ENCODE results near the gene MRPS7. TPM values are rescaled to one million over a fixed set of nuclear protein-coding genes. Genes with fewer than 3 reads are reported as not detected.

Gene MRPS7
- total RNA-seq, 1 donor from 2014 or later = 43.3 TPM

DNA sequence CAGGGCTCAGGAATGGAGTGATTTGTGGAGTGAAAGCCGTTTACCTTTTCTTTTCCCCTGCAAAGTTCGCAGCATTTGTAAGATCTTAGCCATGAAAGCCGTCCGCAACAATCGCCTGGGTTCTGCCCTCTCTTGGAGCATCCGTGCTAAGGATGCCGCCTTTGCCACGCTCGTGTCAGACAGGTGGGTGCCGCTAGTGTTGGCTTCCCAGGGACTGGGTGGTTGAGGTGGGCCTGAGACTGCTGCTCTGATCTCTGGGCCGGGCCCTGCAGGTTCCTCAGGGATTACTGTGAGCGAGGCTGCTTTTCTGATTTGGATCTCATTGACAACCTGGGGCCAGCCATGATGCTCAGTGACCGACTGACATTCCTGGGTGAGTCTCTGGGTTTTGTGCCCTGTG lies 28.9 kb upstream of the MRPS7 start:
- H3K9me3 Mint-ChIP-seq = no peaks in the 10 kb centered on the region
- no peaks in the 10 kb centered on the region for H3K4me1 ChIP-seq
- peaks cover 3% of the 10 kb centered on the region for H4K20me1 ChIP-seq (ENCODE audit: low read depth)
- H3K4me3 ChIP-seq = no peak overlapping the region
- DNase-seq (ENCODE audit: low spot score) = no peak
- H3K79me2 ChIP-seq (ENCODE audit: low read depth) = no peaks in the 10 kb centered on the region
- H3K4me1 Mint-ChIP-seq = no peaks in the 10 kb centered on the region
- H3K27ac Mint-ChIP-seq = no peak overlapping the region
- peaks cover 31% of the 10 kb centered on the region for H3K36me3 Mint-ChIP-seq
- H3K27me3 ChIP-seq = no peaks in the 10 kb centered on the region
- no peaks in the 10 kb centered on the region for H3K9me3 ChIP-seq (ENCODE audit: low read depth)
- H3K4me2 ChIP-seq = no peak overlapping the region
- H3K27ac ChIP-seq = no peak overlapping the region
- H3K4me3 Mint-ChIP-seq = no peak overlapping the region
- no peak overlapping the region for H3K9ac ChIP-seq
- H3K36me3 ChIP-seq = no peaks in the 10 kb centered on the region
- H3K27me3 Mint-ChIP-seq (ENCODE audit: insufficient read depth, low read depth) = no peaks in the 10 kb centered on the region
- H2AFZ ChIP-seq (replicated peaks) = no peak overlapping the region
- TF ChIP-seq EZH2phosphoT487 (IDR thresholded peaks at IDR 0.05) (no peak), EZH2 (IDR thresholded peaks at IDR 0.05) (no peak)
- TF ChIP-seq, protein P1, sequence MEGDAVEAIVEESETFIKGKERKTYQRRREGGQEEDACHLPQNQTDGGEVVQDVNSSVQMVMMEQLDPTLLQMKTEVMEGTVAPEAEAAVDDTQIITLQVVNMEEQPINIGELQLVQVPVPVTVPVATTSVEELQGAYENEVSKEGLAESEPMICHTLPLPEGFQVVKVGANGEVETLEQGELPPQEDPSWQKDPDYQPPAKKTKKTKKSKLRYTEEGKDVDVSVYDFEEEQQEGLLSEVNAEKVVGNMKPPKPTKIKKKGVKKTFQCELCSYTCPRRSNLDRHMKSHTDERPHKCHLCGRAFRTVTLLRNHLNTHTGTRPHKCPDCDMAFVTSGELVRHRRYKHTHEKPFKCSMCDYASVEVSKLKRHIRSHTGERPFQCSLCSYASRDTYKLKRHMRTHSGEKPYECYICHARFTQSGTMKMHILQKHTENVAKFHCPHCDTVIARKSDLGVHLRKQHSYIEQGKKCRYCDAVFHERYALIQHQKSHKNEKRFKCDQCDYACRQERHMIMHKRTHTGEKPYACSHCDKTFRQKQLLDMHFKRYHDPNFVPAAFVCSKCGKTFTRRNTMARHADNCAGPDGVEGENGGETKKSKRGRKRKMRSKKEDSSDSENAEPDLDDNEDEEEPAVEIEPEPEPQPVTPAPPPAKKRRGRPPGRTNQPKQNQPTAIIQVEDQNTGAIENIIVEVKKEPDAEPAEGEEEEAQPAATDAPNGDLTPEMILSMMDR (IDR thresholded peaks at IDR 0.05) = no peak
- H3F3A ChIP-seq (ENCODE audit: low read depth) = no peaks in the 10 kb centered on the region

DNA sequence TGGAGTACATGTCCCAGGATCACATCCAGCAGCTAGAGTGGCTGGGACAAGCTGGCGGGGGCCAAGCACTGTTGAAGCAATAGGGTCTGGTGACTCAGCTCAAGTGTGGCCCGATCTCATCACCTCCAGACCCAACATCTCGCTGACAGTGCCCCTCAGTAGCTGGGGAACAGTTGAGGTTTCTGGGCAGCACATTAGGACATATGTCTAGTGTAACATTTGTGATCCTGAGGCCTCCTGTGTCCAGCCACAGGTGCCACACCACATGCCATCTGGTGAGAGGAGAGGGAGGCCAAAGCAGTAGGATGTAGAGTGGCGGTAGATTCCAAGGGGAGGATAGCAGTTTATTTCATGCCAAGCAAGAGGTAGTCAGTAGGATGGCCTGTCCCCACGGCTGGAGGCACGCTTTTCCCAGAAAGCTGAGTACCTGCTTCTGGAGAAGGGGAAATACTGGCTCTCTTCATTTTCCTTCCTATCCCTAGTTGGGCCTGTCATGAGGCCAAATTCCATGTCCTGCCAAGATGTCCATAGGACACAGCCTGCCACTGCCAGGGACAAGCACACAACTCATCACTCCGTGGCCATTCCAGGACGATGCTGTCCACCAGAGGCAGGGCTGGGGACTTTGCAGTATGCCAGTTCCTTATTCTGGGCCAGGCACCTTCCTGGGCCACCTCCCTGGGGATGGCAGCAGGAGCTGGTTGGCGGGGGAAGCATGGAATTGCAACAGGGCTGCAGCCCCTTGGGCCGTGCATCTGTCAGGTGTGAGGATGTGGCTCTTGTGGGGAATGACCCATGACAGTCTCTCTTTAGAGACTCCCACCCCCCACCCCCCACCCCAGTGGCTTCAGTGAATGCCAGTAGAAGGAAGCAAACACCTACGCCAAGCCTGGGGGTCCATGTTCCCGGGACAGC lies 24.3 kb upstream of the MRPS7 start:
- H3K9ac ChIP-seq = no peak overlapping the region
- TF ChIP-seq EZH2phosphoT487 (IDR thresholded peaks at IDR 0.05) = no peak
- no peak for TF ChIP-seq EZH2 (IDR thresholded peaks at IDR 0.05)
- H3K79me2 ChIP-seq (ENCODE audit: low read depth) = no peaks in the 10 kb centered on the region
- H3K36me3 ChIP-seq = no peaks in the 10 kb centered on the region
- H3K4me2 ChIP-seq = no peak overlapping the region
- no peaks in the 10 kb centered on the region for H3K4me1 ChIP-seq
- H3F3A ChIP-seq (ENCODE audit: low read depth) = peaks cover 33% of the 10 kb centered on the region
- H3K4me3 ChIP-seq = no peak overlapping the region
- Mint-ChIP-seq H3K9me3 (no peaks in the 10 kb centered on the region), H3K4me1 (no peaks in the 10 kb centered on the region), H3K4me3 (no peak overlapping the region), H3K36me3 (peaks cover 35% of the 10 kb centered on the region), H3K27me3 (ENCODE audit: insufficient read depth, low read depth) (peaks cover 11% of the 10 kb centered on the region), H3K27ac (no peak overlapping the region)
- DNase-seq (ENCODE audit: low spot score) = no peak
- no peaks in the 10 kb centered on the region for H3K27me3 ChIP-seq
- H3K9me3 ChIP-seq (ENCODE audit: low read depth) = no peaks in the 10 kb centered on the region
- no peak overlapping the region for H2AFZ ChIP-seq (replicated peaks)
- peaks cover 11% of the 10 kb centered on the region for H4K20me1 ChIP-seq (ENCODE audit: low read depth)
- H3K27ac ChIP-seq = no peak overlapping the region

DNA sequence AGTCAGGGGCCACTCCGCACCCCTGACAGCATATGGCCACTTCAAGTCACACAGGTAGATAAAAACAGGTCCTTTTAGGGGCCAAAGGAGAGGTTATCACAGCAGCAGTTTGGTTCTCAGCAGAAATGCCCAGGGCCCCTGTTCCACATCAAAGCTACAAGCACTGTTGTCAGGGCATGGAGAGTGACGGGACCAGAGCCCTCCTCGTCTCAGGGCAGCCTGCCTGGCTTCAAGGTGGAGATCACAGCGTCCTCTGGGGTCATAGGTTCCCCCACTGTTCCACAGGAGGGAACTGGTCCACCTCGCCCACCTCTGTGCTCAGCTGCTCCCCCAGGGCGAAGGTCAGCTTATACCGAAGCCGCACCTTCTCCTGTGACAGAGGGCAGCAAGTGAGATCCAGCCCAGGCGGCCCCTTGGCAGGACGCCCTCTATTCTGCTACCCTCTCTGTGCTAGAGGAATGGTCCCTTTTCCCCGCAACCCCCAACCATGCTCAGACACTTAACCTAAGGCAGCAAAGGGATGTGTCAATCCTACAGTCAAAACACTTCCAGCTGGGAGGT lies 23.6 kb upstream of the MRPS7 start:
- Mint-ChIP-seq H3K9me3 (no peaks in the 10 kb centered on the region), H3K27ac (no peak overlapping the region), H3K36me3 (peaks cover 34% of the 10 kb centered on the region), H3K27me3 (ENCODE audit: insufficient read depth, low read depth) (peaks cover 11% of the 10 kb centered on the region), H3K4me3 (no peak overlapping the region), H3K4me1 (no peaks in the 10 kb centered on the region)
- Histone ChIP-seq H2AFZ (replicated peaks) (no peak overlapping the region), H3K27ac (no peak overlapping the region), H3K27me3 (no peaks in the 10 kb centered on the region), H3K4me3 (no peak overlapping the region), H3K36me3 (no peaks in the 10 kb centered on the region), H3K9ac (no peak overlapping the region), H3K9me3 (ENCODE audit: low read depth) (no peaks in the 10 kb centered on the region), H4K20me1 (ENCODE audit: low read depth) (peaks cover 11% of the 10 kb centered on the region), H3K4me2 (no peak overlapping the region), H3K4me1 (no peaks in the 10 kb centered on the region), H3F3A (ENCODE audit: low read depth) (peaks cover 33% of the 10 kb centered on the region), H3K79me2 (ENCODE audit: low read depth) (no peaks in the 10 kb centered on the region)
- TF ChIP-seq, protein P1 (IDR thresholded peaks at IDR 0.05) = no peak
- TF ChIP-seq EZH2 (IDR thresholded peaks at IDR 0.05) (no peak), EZH2phosphoT487 (IDR thresholded peaks at IDR 0.05) (no peak)
- DNase-seq (ENCODE audit: low spot score) = no peak

All from neural progenitor cell (in vitro differentiated cells).